ENCODE results near the gene PADI4.

The PADI4 gene

DNA sequence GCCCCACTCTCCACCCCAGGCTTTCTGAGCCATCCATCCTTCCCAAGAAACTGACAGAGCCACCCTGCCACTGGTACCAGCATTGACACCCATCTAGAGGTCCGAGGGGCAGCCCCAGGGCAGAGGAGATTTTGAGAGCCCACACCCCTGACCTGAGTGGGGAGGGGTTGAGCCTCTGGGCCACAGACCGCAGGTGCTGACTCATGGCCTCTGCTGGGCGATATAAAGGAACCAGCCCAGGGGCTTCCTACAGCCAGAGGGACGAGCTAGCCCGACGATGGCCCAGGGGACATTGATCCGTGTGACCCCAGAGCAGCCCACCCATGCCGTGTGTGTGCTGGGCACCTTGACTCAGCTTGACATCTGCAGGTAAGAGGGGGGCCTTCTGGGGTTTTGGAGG lies at the start of gene PADI4:
Gene PADI4, plus strand, starts transcription at position 252 of the 400 bp plus-strand sequence. Its CDS starts 26 bp downstream, at position 278.
- peaks cover 37% of the 10 kb centered on the region for H3K27me3 Mint-ChIP-seq
- CTCF ChIA-PET: no interaction called here
- H3K27ac Mint-ChIP-seq: no peak within 1 kb of the TSS
- H3K4me1 Mint-ChIP-seq: peaks cover 11% of the 10 kb centered on the region
- no peak within 1 kb of the TSS for H3K4me3 Mint-ChIP-seq
- DNase-seq: no peak
- peaks cover under 1% of the 10 kb centered on the region for H3K9me3 Mint-ChIP-seq
- no peaks in the 10 kb centered on the region for H3K36me3 Mint-ChIP-seq

GRCh38 chr1:17258758-17259130 lies 49.3 kb upstream of the PADI4 start:
- Mint-ChIP-seq H3K27me3 (peaks cover 6% of the 10 kb centered on the region), H3K4me3 (no peak overlapping the region), H3K9me3 (no peaks in the 10 kb centered on the region)

DNA sequence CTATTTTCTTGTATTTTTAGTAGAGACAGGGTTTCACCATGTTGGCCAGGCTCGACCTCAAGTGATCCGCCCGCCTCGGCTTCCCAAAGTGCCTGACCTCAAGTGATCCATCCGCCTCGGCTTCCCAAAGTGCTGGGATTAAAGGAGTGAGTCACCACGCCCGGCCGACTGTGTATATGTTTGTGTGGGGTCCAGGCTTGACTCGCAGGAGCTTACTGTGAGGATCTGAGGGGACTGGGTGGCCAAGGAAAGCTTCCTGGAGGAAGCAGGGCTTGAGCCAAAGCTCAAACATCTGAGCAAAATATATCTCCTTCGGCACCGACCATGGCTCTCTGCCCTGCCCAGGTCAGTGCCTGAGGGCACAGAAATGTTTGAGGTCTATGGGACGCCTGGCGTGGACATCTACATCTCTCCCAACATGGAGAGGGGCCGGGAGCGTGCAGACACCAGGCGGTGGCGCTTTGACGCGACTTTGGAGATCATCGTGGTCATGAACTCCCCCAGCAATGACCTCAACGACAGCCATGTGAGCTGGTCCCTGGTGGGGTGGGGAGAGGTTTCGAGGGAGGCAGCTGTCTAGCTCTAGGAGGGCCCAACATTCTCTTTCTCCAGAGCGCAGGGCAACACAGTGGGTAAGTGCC lies 48.6 kb upstream of the PADI4 start:
- H3K9me3 Mint-ChIP-seq: no peaks in the 10 kb centered on the region
- no peaks in the 10 kb centered on the region for H3K4me1 Mint-ChIP-seq

More at GRCh38 chr1:17258758-17259130, 49.3 kb upstream of the PADI4 start:
- no peaks in the 10 kb centered on the region for H3K36me3 Mint-ChIP-seq
- H3K27ac Mint-ChIP-seq: no peak overlapping the region
- H3K4me1 Mint-ChIP-seq: no peaks in the 10 kb centered on the region
- DNase-seq: no peak
- CTCF ChIA-PET: no interaction called here

GRCh38 chr1:17260264-17260663 lies 47.7 kb upstream of the PADI4 start:
- H3K4me1 Mint-ChIP-seq: no peaks in the 10 kb centered on the region
- no peak overlapping the region for H3K4me3 Mint-ChIP-seq
- peaks cover 6% of the 10 kb centered on the region for H3K27me3 Mint-ChIP-seq
- H3K36me3 Mint-ChIP-seq: no peaks in the 10 kb centered on the region
- no peak overlapping the region for H3K27ac Mint-ChIP-seq
- CTCF ChIA-PET: no interaction called here
- no peak for DNase-seq
- no peaks in the 10 kb centered on the region for H3K9me3 Mint-ChIP-seq

More for the DNA sequence above, 48.6 kb upstream of the PADI4 start:
- Mint-ChIP-seq H3K27ac (no peak overlapping the region), H3K36me3 (no peaks in the 10 kb centered on the region), H3K27me3 (peaks cover 6% of the 10 kb centered on the region), H3K4me3 (no peak overlapping the region)
- no peak for DNase-seq
- CTCF ChIA-PET: no interaction called here

DNA sequence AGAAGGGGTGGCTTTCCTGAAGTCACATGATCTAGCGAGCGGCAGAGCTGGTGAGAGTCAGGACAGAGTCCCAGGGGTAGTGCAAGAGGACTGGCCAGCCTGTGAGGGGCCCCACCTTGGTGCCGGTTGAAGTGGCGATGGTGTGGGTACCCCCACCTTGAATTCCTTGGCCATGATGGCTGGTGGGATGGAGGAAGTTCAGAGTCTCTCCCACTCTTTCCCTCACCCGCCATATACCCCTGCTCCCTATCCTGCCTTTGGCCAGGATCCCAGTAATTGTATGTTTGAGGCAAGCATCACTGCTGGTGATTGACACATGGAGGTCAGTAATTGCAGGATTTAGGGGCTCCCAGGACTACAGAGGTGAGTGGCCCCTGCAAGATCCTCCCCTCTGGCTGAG lies 47.3 kb upstream of the PADI4 start:
- no peak overlapping the region for H3K4me3 Mint-ChIP-seq
- DNase-seq: no peak
- H3K27me3 Mint-ChIP-seq: peaks cover 6% of the 10 kb centered on the region
- no peaks in the 10 kb centered on the region for H3K4me1 Mint-ChIP-seq
- H3K9me3 Mint-ChIP-seq: no peaks in the 10 kb centered on the region
- no peak overlapping the region for H3K27ac Mint-ChIP-seq
- no peaks in the 10 kb centered on the region for H3K36me3 Mint-ChIP-seq
- CTCF ChIA-PET: no interaction called here

DNA sequence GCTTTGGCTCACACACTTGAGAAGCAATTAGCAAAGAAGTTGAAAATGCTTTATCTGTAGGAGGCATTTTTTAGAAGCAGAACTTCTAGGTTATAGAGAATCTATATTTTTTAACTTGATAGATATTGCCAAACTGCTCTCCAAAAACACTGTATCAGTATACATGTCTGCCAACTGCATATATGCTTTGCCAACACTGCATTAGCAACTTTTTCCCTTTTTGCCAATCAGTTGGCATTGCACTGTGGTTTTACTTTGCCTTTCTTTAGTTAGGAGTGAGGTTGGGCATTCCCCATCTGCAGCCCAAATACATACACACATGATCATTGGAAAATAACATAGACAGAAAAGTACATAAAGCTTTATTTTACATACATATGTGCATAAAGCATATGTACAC lies 44.1 kb upstream of the PADI4 start:
- H3K9me3 Mint-ChIP-seq: no peaks in the 10 kb centered on the region
- CTCF ChIA-PET: interaction anchor here (2.0 kb wide), 1 partner anchor 28 kb away, joined by 5 read pairs; no protein-coding TSS in a partner anchor
- no peak overlapping the region for H3K27ac Mint-ChIP-seq
- no peaks in the 10 kb centered on the region for H3K36me3 Mint-ChIP-seq
- H3K4me1 Mint-ChIP-seq: no peaks in the 10 kb centered on the region
- no peak for DNase-seq
- no peak overlapping the region for H3K4me3 Mint-ChIP-seq
- peaks cover 3% of the 10 kb centered on the region for H3K27me3 Mint-ChIP-seq

- H3K36me3 Mint-ChIP-seq: no peaks in the 10 kb centered on the region
- peaks cover 3% of the 10 kb centered on the region for H3K27me3 Mint-ChIP-seq
- no peak overlapping the region for H3K4me3 Mint-ChIP-seq
- CTCF ChIA-PET: no interaction called here
- H3K9me3 Mint-ChIP-seq: no peaks in the 10 kb centered on the region
- no peaks in the 10 kb centered on the region for H3K4me1 Mint-ChIP-seq
- DNase-seq: no peak
- no peak overlapping the region for H3K27ac Mint-ChIP-seq
These were observed 43.5 kb upstream of the PADI4 start for GRCh38 chr1:17264470-17264869.

GRCh38 chr1:17265162-17265561 lies 42.8 kb upstream of the PADI4 start:
- no peak overlapping the region for H3K27ac Mint-ChIP-seq
- no peak for DNase-seq

DNA sequence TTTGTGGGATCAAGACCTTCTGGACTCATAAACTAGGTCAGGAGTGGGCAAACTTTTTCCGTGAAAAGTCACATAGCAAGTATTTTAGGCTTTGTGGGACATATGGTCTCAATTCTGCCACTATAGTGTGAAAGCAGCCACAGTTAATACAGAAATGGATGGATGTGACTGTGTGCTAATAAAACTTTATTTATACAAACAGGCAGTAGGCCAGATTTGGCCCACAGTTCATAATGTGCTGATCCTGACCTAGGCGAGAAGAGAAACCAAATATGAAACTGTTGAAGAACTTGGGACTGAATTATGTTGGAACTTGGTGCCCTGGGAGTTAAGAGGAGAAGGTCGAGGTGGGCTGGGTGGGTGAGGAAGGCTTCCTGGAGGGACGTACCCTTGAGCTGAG lies 42.0 kb upstream of the PADI4 start:
- H3K27ac Mint-ChIP-seq: no peak overlapping the region
- CTCF ChIA-PET: no interaction called here
- H3K27me3 Mint-ChIP-seq: peaks cover 3% of the 10 kb centered on the region
- no peaks in the 10 kb centered on the region for H3K4me1 Mint-ChIP-seq
- H3K9me3 Mint-ChIP-seq: no peaks in the 10 kb centered on the region
- no peaks in the 10 kb centered on the region for H3K36me3 Mint-ChIP-seq
- no peak for DNase-seq
- H3K4me3 Mint-ChIP-seq: no peak overlapping the region

More at GRCh38 chr1:17265162-17265561, 42.8 kb upstream of the PADI4 start:
- Mint-ChIP-seq H3K36me3 (no peaks in the 10 kb centered on the region), H3K4me1 (no peaks in the 10 kb centered on the region), H3K27me3 (peaks cover 3% of the 10 kb centered on the region), H3K9me3 (no peaks in the 10 kb centered on the region), H3K4me3 (no peak overlapping the region)
- CTCF ChIA-PET: no interaction called here

DNA sequence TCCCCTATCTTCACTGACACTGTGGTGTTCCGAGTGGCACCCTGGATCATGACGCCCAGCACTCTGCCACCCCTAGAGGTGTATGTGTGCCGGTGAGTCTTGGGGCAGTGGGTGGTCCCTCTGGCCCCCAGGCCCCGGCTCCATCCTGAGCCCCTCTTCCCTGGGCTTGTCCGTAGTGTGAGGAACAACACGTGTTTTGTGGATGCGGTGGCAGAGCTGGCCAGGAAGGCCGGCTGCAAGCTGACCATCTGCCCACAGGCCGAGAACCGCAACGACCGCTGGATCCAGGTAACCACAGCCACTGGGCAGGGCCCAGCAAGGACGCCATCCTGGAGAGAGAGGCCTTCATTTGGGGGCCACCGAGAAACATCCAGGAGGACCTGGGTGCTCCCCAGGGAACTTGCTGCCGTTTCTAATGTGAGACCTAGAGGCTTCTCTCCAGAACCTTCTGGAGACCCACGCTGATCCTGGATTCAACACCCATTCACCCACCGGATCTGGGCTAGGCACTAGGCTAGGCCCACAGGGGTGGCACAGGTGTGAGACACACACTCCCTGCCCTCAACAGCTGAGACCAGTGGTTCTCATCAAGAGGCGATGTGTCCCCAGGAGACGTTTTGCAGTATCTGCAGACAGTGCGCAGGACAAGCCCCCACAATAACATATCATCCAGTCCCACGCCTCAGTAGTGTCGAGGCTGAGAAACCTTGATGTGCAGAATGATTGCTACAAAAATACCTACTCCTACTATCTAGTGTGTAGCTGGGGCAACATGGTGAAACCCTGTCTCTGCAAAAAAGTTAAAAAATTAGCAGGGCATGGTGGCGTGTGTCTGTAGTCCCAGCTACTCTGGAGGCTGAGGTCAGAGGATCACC lies 36.9 kb upstream of the PADI4 start:
- Mint-ChIP-seq H3K9me3 (no peaks in the 10 kb centered on the region), H3K4me1 (no peaks in the 10 kb centered on the region), H3K36me3 (no peaks in the 10 kb centered on the region), H3K27me3 (peaks cover 8% of the 10 kb centered on the region), H3K4me3 (no peak overlapping the region), H3K27ac (no peak overlapping the region)
- CTCF ChIA-PET: interaction anchor here (1.2 to 1.9 kb wide), 2 partner anchors 10 to 196 kb away, joined by 3 to 4 read pairs; no protein-coding TSS in a partner anchor
- DNase-seq: no peak

DNA sequence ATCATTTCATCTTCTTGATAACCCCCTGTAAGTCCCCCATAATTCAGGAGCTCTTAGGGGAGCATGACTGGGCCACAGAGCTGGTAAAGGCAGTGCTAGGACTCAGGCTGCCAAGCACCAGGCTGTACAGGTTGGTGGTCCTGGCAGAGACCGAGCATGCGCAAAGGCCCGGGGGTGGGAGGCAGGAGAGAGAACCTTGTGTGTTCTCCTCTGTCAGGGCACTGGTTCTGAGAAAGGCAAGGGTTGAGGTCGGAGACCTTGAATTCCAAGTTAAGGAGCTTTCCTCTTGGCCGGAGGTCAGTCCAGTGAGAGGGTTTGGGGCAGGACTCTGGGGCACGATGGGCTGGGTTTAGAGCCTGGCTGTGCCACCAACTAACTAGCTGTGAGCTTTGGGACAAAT lies 35.9 kb upstream of the PADI4 start:
- Mint-ChIP-seq H3K27ac (no peak overlapping the region), H3K4me3 (no peak overlapping the region), H3K9me3 (no peaks in the 10 kb centered on the region), H3K27me3 (peaks cover 14% of the 10 kb centered on the region), H3K4me1 (no peaks in the 10 kb centered on the region), H3K36me3 (no peaks in the 10 kb centered on the region)
- CTCF ChIA-PET: interaction anchor here (1.2 to 1.9 kb wide), 2 partner anchors 9 to 197 kb away, joined by 3 to 4 read pairs; no protein-coding TSS in a partner anchor
- DNase-seq: no peak

GRCh38 chr1:17272646-17273045 lies 35.4 kb upstream of the PADI4 start:
- Mint-ChIP-seq H3K27ac (no peak overlapping the region), H3K9me3 (no peaks in the 10 kb centered on the region), H3K4me3 (no peak overlapping the region), H3K27me3 (peaks cover 17% of the 10 kb centered on the region), H3K36me3 (no peaks in the 10 kb centered on the region), H3K4me1 (no peaks in the 10 kb centered on the region)
- no peak for DNase-seq
- CTCF ChIA-PET: interaction anchor here (1.2 to 2.5 kb wide), 3 partner anchors 8 to 197 kb away, joined by 3 to 9 read pairs (median 4); no protein-coding TSS in a partner anchor

- Mint-ChIP-seq H3K27ac (no peak overlapping the region), H3K9me3 (no peaks in the 10 kb centered on the region), H3K36me3 (no peaks in the 10 kb centered on the region), H3K27me3 (peaks cover 18% of the 10 kb centered on the region), H3K4me1 (no peaks in the 10 kb centered on the region), H3K4me3 (no peak overlapping the region)
- CTCF ChIA-PET: interaction anchor here (1.0 to 2.5 kb wide), 5 partner anchors 11 to 152 kb away, joined by 3 to 9 read pairs (median 5); no protein-coding TSS in a partner anchor
- no peak for DNase-seq
These were observed 34.9 kb upstream of the PADI4 start for GRCh38 chr1:17273096-17273495.

GRCh38 chr1:17274186-17275170 lies 33.5 kb upstream of the PADI4 start:
- no peaks in the 10 kb centered on the region for H3K9me3 Mint-ChIP-seq
- H3K36me3 Mint-ChIP-seq: no peaks in the 10 kb centered on the region
- no peak overlapping the region for H3K27ac Mint-ChIP-seq
- H3K4me3 Mint-ChIP-seq: no peak overlapping the region
- peaks cover 18% of the 10 kb centered on the region for H3K27me3 Mint-ChIP-seq
- H3K4me1 Mint-ChIP-seq: no peaks in the 10 kb centered on the region
- CTCF ChIA-PET: interaction anchor here (1.0 to 2.5 kb wide), 6 partner anchors 10 to 323 kb away, joined by 3 to 9 read pairs (median 4); no protein-coding TSS in a partner anchor
- DNase-seq: peak; percentile 54

All from activated naive CD4-positive, alpha-beta T cell treated with anti-CD3 and anti-CD28 coated beads, Interleukin-2, amount 10 ng/mL, durations not matched to agents 7 days and 5 days (primary cell).